GM13977 (cell line): ENCODE results near the gene CCL28.

Experiments
- DNase-seq: peaks from one replicate; pipeline ENCODE4 v3.0.0; 2012; ENCODE audit warnings: low spot score
- in situ Hi-C: fragments of 300-500 bp; cut with MboI; formaldehyde crosslinking; loops from one replicate; pipeline ENCODE4 v1.12.0; 2022; ENCODE audit warnings: low sequenced_read_pairs, low pct_unique_long_range_greater_than_20kb, mixed read lengths, inconsistent platforms; ENCODE audit not compliant: unreplicated experiment
- TF ChIP-seq, protein P1 (sequence below): IDR thresholded peaks from 2 replicates; pipeline ENCODE4 v1.5.1; 2012; ENCODE audit warnings: mild to moderate bottlenecking, control low read depth; ENCODE audit not compliant: insufficient read depth; ENCODE audit errors: extremely low read depth, missing control alignments

The CCL28 gene

GRCh38 chr5:43352131-43352530 is 60.1 kb downstream of the CCL28 start:
- DNase-seq: no peak
- in situ Hi-C loops: no loop called here
- TF ChIP-seq, protein P1, sequence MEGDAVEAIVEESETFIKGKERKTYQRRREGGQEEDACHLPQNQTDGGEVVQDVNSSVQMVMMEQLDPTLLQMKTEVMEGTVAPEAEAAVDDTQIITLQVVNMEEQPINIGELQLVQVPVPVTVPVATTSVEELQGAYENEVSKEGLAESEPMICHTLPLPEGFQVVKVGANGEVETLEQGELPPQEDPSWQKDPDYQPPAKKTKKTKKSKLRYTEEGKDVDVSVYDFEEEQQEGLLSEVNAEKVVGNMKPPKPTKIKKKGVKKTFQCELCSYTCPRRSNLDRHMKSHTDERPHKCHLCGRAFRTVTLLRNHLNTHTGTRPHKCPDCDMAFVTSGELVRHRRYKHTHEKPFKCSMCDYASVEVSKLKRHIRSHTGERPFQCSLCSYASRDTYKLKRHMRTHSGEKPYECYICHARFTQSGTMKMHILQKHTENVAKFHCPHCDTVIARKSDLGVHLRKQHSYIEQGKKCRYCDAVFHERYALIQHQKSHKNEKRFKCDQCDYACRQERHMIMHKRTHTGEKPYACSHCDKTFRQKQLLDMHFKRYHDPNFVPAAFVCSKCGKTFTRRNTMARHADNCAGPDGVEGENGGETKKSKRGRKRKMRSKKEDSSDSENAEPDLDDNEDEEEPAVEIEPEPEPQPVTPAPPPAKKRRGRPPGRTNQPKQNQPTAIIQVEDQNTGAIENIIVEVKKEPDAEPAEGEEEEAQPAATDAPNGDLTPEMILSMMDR: no peak

DNA sequence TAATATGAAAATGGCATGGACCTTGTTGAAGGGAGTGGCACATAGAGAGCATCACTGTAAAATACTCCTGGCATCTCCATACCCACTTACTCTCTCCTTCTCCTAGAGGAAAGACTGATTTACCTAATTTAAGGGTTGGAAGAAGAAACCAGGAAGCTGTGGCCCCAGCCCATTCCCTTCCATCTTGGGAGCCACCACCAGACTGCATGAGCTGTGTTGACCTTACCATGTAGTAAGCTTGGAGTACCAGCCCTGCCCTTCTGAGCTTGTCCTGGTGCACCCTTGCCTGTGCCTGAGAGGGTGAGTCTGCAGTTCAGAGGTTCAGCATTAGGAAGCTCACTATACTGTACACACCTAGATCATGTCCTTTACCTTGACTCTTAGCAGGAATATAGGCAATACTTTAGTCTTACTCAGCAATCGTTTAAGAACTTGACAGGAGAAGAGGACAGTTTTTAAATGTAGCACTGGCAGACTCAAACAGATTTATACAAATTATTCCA is 63.3 kb downstream of the CCL28 start:
- in situ Hi-C loops: no loop called here
- DNase-seq: no peak

DNA sequence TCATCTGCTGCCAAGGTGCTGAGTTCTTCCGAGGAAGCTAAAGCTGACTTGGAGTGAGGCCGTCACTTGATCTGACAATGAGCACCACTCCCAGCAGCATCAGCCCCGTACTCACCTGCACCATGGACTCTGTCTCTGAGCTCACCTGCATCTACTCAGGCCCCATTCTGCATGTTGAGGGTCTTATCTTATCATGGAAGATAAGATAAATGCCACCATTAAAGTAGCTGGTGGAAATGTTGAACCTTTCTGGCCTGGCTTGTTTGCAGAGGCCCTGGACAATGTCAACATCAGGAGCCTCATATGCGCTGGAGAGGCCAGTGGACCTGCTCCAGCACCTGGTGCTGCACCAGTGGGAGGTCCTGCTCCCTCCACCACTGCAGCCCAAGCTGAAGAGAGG is 64.0 kb downstream of the CCL28 start:
- no peak for DNase-seq
- TF ChIP-seq, protein P1: no peak
- in situ Hi-C loops: no loop called here

More for the DNA sequence above, 63.3 kb downstream of the CCL28 start:
- TF ChIP-seq, protein P1: no peak

GRCh38 chr5:43338862-43339261 is 73.3 kb downstream of the CCL28 start:
- in situ Hi-C loops: no loop called here
- TF ChIP-seq, protein P1: no peak
- no peak for DNase-seq

- in situ Hi-C loops: no loop called here
- no peak for DNase-seq
Measured at GRCh38 chr5:43336159-43336558, 76.0 kb downstream of the CCL28 start.

DNA sequence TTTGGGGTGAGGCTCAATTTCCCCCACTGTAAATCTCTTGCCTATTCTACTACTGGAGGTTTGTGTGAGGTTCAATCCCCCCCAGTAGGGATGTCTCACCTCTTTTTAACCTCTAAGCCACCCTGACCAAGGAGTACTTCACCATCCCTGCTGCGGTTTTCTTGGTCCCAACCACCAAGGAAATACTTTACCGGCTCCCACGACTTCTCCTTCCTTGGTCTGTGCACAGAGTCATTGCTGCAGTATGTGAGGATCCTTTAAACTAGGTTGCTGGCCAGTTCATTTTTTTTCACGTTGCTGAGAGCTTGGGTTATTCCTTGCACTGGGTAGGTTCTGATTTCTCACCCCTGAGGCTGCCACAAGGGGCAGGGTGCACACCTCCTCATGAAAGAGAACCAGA is 76.5 kb downstream of the CCL28 start:
- no peak for DNase-seq
- TF ChIP-seq, protein P1: no peak
- in situ Hi-C loops: no loop called here

More at GRCh38 chr5:43336159-43336558, 76.0 kb downstream of the CCL28 start:
- TF ChIP-seq, protein P1: no peak

DNA sequence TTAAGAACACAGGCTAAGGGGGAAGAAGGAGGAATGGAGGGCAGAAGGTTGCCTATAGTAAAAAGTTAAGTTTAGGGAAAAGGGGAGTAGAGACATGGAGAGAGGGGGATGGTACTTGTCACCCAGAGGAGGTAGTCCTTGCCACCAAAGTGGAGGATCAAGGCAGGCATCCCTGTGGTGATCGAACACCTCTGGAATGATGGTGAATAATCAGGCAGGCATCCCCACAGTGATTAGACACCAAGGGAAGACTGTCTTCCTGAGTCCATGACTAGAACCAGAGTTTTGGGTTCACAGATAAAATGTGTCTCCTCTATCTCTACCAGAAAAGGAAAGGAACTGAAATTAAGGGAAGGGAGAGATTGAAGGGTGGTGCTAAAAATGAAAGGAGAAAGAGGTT is 79.8 kb downstream of the CCL28 start:
- in situ Hi-C loops: no loop called here
- TF ChIP-seq, protein P1: no peak
- DNase-seq: no peak
